HepG2 (cell line): ENCODE data around the gene STUB1. TPM values are rescaled to one million over a fixed set of nuclear protein-coding genes. Genes with fewer than 3 reads are reported as not detected.
A peak's percentile ranks its signal among the peaks of the same experiment; 100 is the strongest.

Experiments used
- CEBPB ChIP-seq: IDR thresholded peaks from 2 replicates; pipeline ENCODE4 v1.6.1; 2011; ENCODE audit warnings: low read depth, low read length, improper control_type of control experiment, borderline replicate concordance
- GABPB1 ChIP-seq: IDR thresholded peaks from 2 replicates; pipeline ENCODE4 v1.6.1; 2016; ENCODE audit warnings: mild to moderate bottlenecking, missing genetic modification reagents, moderate library complexity, missing compliant biosample characterization
- GTF3A ChIP-seq: sonication (generic); formaldehyde crosslinking; conservative IDR thresholded peaks from 2 replicates; pipeline ENCODE4 v1.4.0; 2020; ENCODE audit warnings: mild to moderate bottlenecking, missing genetic modification reagents
- IRF2 ChIP-seq: IDR thresholded peaks from 2 replicates; pipeline ENCODE4 v1.6.1; 2018; ENCODE audit warnings: missing genetic modification reagents, missing compliant biosample characterization
- NFE2L1 ChIP-seq: sonication (generic); formaldehyde crosslinking; IDR thresholded peaks from 2 replicates; pipeline ENCODE4 v1.4.0; 2020; ENCODE audit warnings: missing genetic modification reagents, mild to moderate bottlenecking, borderline replicate concordance
- SMARCE1 ChIP-seq: fragments of 450-650 bp; IDR thresholded peaks from 2 replicates; pipeline ENCODE4 v1.6.1; 2017; ENCODE audit warnings: borderline replicate concordance
- XRCC5 ChIP-seq: fragments of 200-400 bp; formaldehyde crosslinking; optimal IDR thresholded peaks from 2 replicates; pipeline ENCODE3; 2017; ENCODE audit warnings: mild to moderate bottlenecking, low read length
- ZNF44 ChIP-seq: sonication (generic); formaldehyde crosslinking; IDR thresholded peaks from 2 replicates; pipeline ENCODE4 v1.5.1; 2020; ENCODE audit warnings: mild to moderate bottlenecking, missing genetic modification reagents
- polyA plus RNA-seq, 8 experiments: library from polyadenylated mRNA; depleted of rRNA in 3 of 8; stranded (reverse) in 7 of 8; unstranded in 1 of 8; fragments of >200 nt; fragmentation: Illumina TruSeq in 4 of 8; extraction: Trizol in 4 of 8; gene quantifications; 2 replicates each; pipeline versions ENCODE4 v1.2.1 to v1.2.3, GENCODE V29; 2011 to 2016; ENCODE audit warnings: low read depth in 4 of 8, missing spikeins in 1 of 8, mixed read lengths in 1 of 8; ENCODE audit not compliant: insufficient read depth in 1 of 8
- total RNA-seq, 5 experiments: library from RNA; depleted of rRNA; stranded (reverse); fragments of >200 nt; fragmentation: Illumina TruSeq; extraction: Trizol; gene quantifications; 2 replicates each; pipeline ENCODE4 v1.2.3, GENCODE V29; 2016; ENCODE audit warnings: low read depth in 1 of 5
- TF ChIP-seq, protein P1 (sequence below): sonication (generic); formaldehyde crosslinking; IDR thresholded peaks from 2 replicates; pipeline ENCODE4 v1.5.1; 2020; ENCODE audit warnings: mild to moderate bottlenecking, moderate library complexity, missing genetic modification reagents
- TF ChIP-seq, protein P2 (sequence below): sonication (generic); formaldehyde crosslinking; IDR thresholded peaks from 2 replicates; pipeline ENCODE4 v1.8.0; 2022; ENCODE audit warnings: missing genetic modification reagents, mild to moderate bottlenecking, inconsistent platforms, borderline replicate concordance
- TF ChIP-seq, protein P3 (sequence below): sonication (generic); formaldehyde crosslinking; IDR thresholded peaks from 2 replicates; pipeline ENCODE4 v1.4.0; 2020; ENCODE audit warnings: mild to moderate bottlenecking, missing genetic modification reagents
- TF ChIP-seq, protein P4 (sequence below): sonication (generic); formaldehyde crosslinking; IDR thresholded peaks from 2 replicates; pipeline ENCODE4 v1.4.0; 2020; ENCODE audit warnings: mild to moderate bottlenecking, low read depth, missing genetic modification reagents
- TF ChIP-seq, protein P5 (sequence below): sonication (generic); formaldehyde crosslinking; IDR thresholded peaks from 2 replicates; pipeline ENCODE4 v1.5.0; 2020; ENCODE audit warnings: missing genetic modification reagents
- TF ChIP-seq, protein P6 (sequence below): sonication (generic); formaldehyde crosslinking; conservative IDR thresholded peaks from 2 replicates; pipeline ENCODE4 v1.4.0; 2020; ENCODE audit warnings: missing genetic modification reagents
- TF ChIP-seq, protein P7 (sequence below): sonication (generic); formaldehyde crosslinking; IDR thresholded peaks from 2 replicates; pipeline ENCODE4 v1.4.0; 2020; ENCODE audit warnings: mild to moderate bottlenecking, missing genetic modification reagents
- TF ChIP-seq, protein P8 (sequence below): conservative IDR thresholded peaks from 2 replicates; pipeline ENCODE4 v1.6.1; 2018; ENCODE audit warnings: missing genetic modification reagents
- TF ChIP-seq, protein P9 (sequence below): sonication (generic); formaldehyde crosslinking; IDR thresholded peaks from 2 replicates; pipeline ENCODE4 v1.4.0; 2020; ENCODE audit warnings: missing genetic modification reagents

The STUB1 gene
- total and polyA plus RNA-seq, 2 of the 13 experiments (the other 11 are each of a cell fraction or from before 2014, with no cell fraction given) = 52.9 to 78.2 TPM

DNA sequence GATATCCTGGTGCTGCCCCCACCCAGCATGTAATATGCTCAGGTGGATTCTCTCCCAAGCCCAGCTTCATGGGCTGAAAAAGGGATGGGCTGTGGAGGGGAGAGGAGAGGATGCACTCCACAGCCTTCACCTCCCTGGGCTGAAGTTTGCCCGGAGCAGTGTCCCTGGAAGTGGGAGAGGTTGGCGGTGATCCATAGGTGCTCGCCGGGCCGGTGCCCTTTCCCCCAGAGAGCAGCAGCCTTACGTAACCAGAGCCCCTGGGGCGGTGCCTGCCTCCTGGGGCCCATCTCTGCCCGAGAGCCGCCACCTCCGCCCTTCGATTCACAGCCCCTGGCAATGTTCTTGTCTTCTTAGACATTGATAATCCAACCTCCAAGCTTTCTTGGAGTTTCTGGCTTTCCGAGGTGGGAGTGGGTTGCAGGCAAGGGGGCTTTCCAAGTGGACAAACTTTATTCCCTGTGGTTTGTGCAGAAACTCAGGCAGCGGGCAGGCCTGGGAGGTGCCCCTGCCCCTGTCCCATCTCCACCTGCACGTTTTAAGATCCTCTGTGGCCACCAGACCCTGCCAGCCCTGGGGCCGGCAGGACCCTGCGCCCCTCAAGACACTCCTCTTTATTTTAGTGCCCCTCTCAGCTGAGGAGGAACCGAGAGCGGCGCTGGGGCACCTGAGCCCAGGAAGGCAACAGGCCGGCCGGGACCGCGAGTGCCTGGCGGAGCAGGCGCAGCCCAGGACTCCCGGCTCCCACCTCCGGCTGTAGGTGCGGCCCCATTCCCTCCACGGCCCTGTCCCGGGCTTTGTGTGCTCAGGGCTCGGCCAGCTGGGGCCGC is 34.1 kb upstream of the STUB1 start (continued):
- TF ChIP-seq, protein P1, sequence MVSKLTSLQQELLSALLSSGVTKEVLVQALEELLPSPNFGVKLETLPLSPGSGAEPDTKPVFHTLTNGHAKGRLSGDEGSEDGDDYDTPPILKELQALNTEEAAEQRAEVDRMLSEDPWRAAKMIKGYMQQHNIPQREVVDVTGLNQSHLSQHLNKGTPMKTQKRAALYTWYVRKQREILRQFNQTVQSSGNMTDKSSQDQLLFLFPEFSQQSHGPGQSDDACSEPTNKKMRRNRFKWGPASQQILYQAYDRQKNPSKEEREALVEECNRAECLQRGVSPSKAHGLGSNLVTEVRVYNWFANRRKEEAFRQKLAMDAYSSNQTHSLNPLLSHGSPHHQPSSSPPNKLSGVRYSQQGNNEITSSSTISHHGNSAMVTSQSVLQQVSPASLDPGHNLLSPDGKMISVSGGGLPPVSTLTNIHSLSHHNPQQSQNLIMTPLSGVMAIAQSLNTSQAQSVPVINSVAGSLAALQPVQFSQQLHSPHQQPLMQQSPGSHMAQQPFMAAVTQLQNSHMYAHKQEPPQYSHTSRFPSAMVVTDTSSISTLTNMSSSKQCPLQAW (CRISPR knock-in tag) = no peak
- TF ChIP-seq, protein P2, sequence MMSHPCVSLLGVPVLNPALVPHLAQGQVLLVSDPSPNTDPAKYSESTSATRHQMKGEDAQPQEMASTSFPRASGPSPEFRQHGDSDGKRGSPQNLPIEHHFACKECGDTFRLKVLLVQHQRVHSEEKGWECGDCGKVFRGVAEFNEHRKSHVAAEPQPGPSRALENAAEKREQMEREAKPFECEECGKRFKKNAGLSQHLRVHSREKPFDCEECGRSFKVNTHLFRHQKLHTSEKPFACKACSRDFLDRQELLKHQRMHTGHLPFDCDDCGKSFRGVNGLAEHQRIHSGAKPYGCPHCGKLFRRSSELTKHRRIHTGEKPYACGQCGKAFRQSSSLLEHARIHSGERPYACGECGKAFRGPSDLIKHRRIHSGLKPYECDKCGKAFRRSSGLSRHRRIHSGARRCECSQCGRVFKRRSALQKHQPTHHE (CRISPR knock-in tag) = no peak
- TF ChIP-seq, protein P3, sequence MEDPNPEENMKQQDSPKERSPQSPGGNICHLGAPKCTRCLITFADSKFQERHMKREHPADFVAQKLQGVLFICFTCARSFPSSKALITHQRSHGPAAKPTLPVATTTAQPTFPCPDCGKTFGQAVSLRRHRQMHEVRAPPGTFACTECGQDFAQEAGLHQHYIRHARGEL (CRISPR knock-in tag) = no peak
- TF ChIP-seq ZNF44 (CRISPR knock-in tag) (no peak), XRCC5 (peak; percentile 49), NFE2L1 (no peak), CEBPB (peak; percentile 76; the same call in 1 of the 2 replicates), GABPB1 (CRISPR knock-in tag) (peak; percentile 45; the same call in 1 of the 2 replicates), SMARCE1 (no peak), IRF2 (CRISPR knock-in tag) (peak; percentile 67; the same call in 1 of the 2 replicates), GTF3A (CRISPR knock-in tag) (no peak)
- TF ChIP-seq, protein P4, sequence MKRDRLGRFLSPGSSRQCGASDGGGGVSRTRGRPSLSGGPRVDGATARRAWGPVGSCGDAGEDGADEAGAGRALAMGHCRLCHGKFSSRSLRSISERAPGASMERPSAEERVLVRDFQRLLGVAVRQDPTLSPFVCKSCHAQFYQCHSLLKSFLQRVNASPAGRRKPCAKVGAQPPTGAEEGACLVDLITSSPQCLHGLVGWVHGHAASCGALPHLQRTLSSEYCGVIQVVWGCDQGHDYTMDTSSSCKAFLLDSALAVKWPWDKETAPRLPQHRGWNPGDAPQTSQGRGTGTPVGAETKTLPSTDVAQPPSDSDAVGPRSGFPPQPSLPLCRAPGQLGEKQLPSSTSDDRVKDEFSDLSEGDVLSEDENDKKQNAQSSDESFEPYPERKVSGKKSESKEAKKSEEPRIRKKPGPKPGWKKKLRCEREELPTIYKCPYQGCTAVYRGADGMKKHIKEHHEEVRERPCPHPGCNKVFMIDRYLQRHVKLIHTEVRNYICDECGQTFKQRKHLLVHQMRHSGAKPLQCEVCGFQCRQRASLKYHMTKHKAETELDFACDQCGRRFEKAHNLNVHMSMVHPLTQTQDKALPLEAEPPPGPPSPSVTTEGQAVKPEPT (CRISPR knock-in tag) = no peak
- TF ChIP-seq, protein P5, sequence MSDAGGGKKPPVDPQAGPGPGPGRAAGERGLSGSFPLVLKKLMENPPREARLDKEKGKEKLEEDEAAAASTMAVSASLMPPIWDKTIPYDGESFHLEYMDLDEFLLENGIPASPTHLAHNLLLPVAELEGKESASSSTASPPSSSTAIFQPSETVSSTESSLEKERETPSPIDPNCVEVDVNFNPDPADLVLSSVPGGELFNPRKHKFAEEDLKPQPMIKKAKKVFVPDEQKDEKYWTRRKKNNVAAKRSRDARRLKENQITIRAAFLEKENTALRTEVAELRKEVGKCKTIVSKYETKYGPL (CRISPR knock-in tag) = no peak
- TF ChIP-seq, protein P6, sequence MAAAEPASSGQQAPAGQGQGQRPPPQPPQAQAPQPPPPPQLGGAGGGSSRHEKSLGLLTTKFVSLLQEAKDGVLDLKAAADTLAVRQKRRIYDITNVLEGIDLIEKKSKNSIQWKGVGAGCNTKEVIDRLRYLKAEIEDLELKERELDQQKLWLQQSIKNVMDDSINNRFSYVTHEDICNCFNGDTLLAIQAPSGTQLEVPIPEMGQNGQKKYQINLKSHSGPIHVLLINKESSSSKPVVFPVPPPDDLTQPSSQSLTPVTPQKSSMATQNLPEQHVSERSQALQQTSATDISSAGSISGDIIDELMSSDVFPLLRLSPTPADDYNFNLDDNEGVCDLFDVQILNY (CRISPR knock-in tag) = no peak
- TF ChIP-seq, protein P7, sequence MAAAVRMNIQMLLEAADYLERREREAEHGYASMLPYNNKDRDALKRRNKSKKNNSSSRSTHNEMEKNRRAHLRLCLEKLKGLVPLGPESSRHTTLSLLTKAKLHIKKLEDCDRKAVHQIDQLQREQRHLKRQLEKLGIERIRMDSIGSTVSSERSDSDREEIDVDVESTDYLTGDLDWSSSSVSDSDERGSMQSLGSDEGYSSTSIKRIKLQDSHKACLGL (CRISPR knock-in tag) = no peak
- TF ChIP-seq, protein P8, sequence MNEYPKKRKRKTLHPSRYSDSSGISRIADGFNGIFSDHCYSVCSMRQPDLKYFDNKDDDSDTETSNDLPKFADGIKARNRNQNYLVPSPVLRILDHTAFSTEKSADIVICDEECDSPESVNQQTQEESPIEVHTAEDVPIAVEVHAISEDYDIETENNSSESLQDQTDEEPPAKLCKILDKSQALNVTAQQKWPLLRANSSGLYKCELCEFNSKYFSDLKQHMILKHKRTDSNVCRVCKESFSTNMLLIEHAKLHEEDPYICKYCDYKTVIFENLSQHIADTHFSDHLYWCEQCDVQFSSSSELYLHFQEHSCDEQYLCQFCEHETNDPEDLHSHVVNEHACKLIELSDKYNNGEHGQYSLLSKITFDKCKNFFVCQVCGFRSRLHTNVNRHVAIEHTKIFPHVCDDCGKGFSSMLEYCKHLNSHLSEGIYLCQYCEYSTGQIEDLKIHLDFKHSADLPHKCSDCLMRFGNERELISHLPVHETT = no peak
- TF ChIP-seq, protein P9, sequence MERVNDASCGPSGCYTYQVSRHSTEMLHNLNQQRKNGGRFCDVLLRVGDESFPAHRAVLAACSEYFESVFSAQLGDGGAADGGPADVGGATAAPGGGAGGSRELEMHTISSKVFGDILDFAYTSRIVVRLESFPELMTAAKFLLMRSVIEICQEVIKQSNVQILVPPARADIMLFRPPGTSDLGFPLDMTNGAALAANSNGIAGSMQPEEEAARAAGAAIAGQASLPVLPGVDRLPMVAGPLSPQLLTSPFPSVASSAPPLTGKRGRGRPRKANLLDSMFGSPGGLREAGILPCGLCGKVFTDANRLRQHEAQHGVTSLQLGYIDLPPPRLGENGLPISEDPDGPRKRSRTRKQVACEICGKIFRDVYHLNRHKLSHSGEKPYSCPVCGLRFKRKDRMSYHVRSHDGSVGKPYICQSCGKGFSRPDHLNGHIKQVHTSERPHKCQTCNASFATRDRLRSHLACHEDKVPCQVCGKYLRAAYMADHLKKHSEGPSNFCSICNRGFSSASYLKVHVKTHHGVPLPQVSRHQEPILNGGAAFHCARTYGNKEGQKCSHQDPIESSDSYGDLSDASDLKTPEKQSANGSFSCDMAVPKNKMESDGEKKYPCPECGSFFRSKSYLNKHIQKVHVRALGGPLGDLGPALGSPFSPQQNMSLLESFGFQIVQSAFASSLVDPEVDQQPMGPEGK (CRISPR knock-in tag) = peak; percentile 85
